Peyer's patch (tissue), 4 donors: ENCODE data around the gene PKMYT1. TPM values are rescaled to one million over a fixed set of nuclear protein-coding genes. Genes with fewer than 3 reads are reported as not detected.

Experiments used
- DNase-seq, 3 donors: peaks; one replicate each; pipeline ENCODE4 v3.0.0-alpha.2; 2017 to 2019
- H3K27ac ChIP-seq, 4 donors: fragments of 200-600 bp; sonication (generic); one replicate each; pipeline ENCODE4 v1.5.1; 2016 to 2019
- H3K27me3 ChIP-seq, 2 donors: fragments of 200-600 bp; sonication (generic); one replicate each; pipeline ENCODE4 v1.5.1; 2019
- H3K36me3 ChIP-seq, 3 donors: fragments of 200-600 bp; sonication (generic); one replicate each; pipeline ENCODE4 v1.5.1; 2016 to 2019
- H3K4me1 ChIP-seq, 4 donors: fragments of 200-600 bp; sonication (generic); one replicate each; pipeline ENCODE4 v1.5.1; 2016 to 2019
- H3K4me3 ChIP-seq, 4 donors: fragments of 200-600 bp; sonication (generic); 1 replicate in 3 of 4; 2 replicates in 1 of 4; pipeline ENCODE4 v1.5.1; 2016 to 2019; ENCODE audit warnings: mild to moderate bottlenecking in 1 of 4
- H3K9me3 ChIP-seq, 4 donors: fragments of 200-600 bp; sonication (generic); one replicate each; pipeline ENCODE4 v1.5.1; 2016 to 2019; ENCODE audit warnings: mild to moderate bottlenecking in 1 of 4
- CTCF ChIP-seq, 6 experiments: fragments of 450-650 bp in 4 of 6; fragments of 200-600 bp in 2 of 6; sonication (generic) in 1 of 6; IDR thresholded peaks; one replicate each; pipeline ENCODE4 v1.5.1; 2017 to 2019; ENCODE audit warnings: antibody characterized with exemption in 6 of 6, mild to moderate bottlenecking in 3 of 6, moderate library complexity in 1 of 6
- POLR2A ChIP-seq, 2 donors: fragments of 450-650 bp; IDR thresholded peaks; one replicate each; pipeline ENCODE4 v1.5.1; 2017; ENCODE audit warnings: antibody characterized with exemption in 2 of 2, mild to moderate bottlenecking in 2 of 2, moderate library complexity in 2 of 2
- total RNA-seq, 4 donors: library from RNA; depleted of rRNA; stranded (reverse); fragments of >200 nt; gene quantifications; one replicate each; pipeline ENCODE4 v1.1.0, GENCODE V29; 2016

PKMYT1 gene
- total RNA-seq, 4 donors from 2014 or later: 4.3 to 23.9 (median 6.0) TPM

DNA sequence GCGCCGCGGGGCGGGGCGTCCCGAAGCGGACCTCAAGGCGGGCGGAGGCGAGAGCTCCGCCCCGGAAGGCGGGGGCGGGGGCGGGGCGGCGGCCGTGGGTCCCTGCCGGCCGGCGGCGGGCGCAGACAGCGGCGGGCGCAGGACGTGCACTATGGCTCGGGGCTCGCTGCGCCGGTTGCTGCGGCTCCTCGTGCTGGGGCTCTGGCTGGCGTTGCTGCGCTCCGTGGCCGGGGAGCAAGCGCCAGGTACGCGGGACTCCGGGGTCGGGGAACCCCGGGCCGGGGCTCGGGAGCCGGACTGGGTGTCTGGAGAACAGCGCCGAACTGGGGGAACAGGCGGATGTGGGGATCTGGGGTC lies 40.0 kb upstream of the PKMYT1 start, which contains the start of gene TNFRSF12A:
Gene TNFRSF12A, plus strand, starts transcription at position 122 of the 357 bp plus-strand sequence. Its CDS starts 30 bp downstream, at position 152.
- Histone ChIP-seq H3K36me3 (no peaks in the 10 kb centered on the region), H3K9me3 (no peaks in the 10 kb centered on the region), H3K27me3 (no peaks in the 10 kb centered on the region), H3K4me1 (peaks cover 11 to 49% (median 27%) of the 10 kb centered on the region in 4 donors), H3K4me3 (peak within 1 kb of the TSS; percentile 59 to 79 (median 66)), H3K27ac (peak within 1 kb of the TSS; percentile 88 to 99 (median 96))
- TF ChIP-seq POLR2A (IDR thresholded peaks at IDR 0.05) (peak; percentile 85 to 86), CTCF (IDR thresholded peaks at IDR 0.05) (peak in 3 of 6 experiments; percentile 21 to 34 (median 32))
- DNase-seq: peak; percentile 70 to 91 (median 90)

DNA sequence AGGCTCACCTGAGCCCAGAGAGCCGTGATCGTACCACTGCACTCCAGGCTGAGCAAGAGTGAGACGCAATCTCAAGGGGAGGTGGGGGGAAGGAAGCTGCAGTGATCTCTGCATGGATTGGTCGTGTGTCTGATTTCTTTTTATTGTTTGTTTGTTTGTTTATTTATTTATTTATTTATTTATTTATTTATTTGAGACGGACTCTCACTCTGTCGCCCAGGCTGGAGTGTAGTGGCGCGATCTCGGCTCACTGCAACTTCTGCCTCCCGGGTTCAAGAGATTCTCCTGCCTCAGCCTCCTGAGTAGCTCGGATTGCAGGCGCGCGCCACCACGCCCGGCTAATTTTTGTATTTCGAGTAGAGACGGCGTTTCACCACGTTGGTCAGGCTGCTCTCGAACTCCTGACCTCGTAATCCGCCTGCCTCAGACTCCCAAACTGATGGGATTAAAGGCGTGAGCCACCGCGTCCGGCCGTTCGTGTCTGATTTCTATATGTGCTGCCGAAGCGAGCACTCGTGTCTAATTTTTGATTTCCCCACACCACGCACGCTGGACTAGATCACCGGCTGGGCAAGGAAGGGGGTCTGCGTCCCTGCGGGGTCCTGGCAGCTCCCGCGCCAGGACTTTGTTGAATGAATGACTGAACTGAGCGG lies 39.5 kb upstream of the PKMYT1 start:
- H3K36me3 ChIP-seq: no peaks in the 10 kb centered on the region
- DNase-seq: no peak
- no peak for TF ChIP-seq CTCF (IDR thresholded peaks at IDR 0.05)
- no peak for TF ChIP-seq POLR2A (IDR thresholded peaks at IDR 0.05)
- H3K27me3 ChIP-seq: no peaks in the 10 kb centered on the region
- peak overlapping the region; percentile 59 to 79 (median 66) for H3K4me3 ChIP-seq
- peak overlapping the region in 3 of 4 donors; percentile 88 to 99 (median 97) for H3K27ac ChIP-seq
- no peaks in the 10 kb centered on the region for H3K9me3 ChIP-seq
- peaks cover 11 to 45% (median 27%) of the 10 kb centered on the region in 4 donors for H3K4me1 ChIP-seq

DNA sequence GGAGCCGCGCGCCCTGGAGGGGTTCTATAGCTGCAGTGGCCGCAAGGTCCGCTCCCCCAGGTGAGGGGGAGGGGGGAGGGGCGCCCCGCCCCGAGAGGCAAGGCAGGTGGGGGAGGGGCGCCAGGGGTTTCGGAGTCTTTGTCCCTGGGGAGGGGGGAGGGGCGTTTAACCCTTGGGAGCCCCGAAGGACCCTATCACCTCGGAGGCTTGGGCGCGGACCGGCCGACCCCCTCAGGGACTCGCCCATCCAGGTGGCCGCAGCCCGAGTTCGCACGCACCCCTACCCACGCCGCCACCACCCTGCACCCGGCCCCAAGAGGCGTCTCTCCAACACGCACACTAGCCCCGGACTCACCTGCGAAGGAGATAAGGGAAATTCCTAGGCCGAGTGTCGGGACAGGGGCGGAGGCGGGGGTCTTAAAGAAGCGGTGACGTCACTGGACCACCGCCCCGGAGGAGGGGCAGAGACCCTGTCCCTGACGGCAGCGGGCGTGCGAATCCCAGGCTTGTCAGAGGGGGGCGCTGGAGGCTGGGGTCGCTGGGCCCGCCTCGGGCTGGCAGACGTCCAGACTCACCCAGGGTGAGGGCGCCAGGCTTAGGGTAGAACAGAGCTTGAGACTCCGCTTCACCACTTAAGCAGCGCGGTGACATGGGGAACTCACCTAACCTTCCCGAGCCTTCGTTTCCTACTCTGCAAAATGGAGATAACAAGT lies 37.7 kb upstream of the PKMYT1 start, which contains the start of gene CLDN6:
Gene CLDN6, minus strand, starts transcription at position 390 of the 713 bp plus-strand sequence. CDS start 2,162 bp downstream, outside the sequence.
- Histone ChIP-seq H3K4me1 (peaks cover 5 to 34% (median 23%) of the 10 kb centered on the region in 4 donors), H3K27ac (no peak within 1 kb of the TSS), H3K9me3 (no peaks in the 10 kb centered on the region), H3K27me3 (no peaks in the 10 kb centered on the region), H3K4me3 (no peak within 1 kb of the TSS), H3K36me3 (no peaks in the 10 kb centered on the region)
- no peak for DNase-seq
- TF ChIP-seq CTCF (IDR thresholded peaks at IDR 0.05): peak in 2 of 6 experiments; percentile 13 to 15
- no peak for TF ChIP-seq POLR2A (IDR thresholded peaks at IDR 0.05)

GRCh38 chr16:3017344-3017743 lies 37.1 kb upstream of the PKMYT1 start:
- no peak overlapping the region for H3K4me3 ChIP-seq
- no peaks in the 10 kb centered on the region for H3K9me3 ChIP-seq
- DNase-seq: no peak
- TF ChIP-seq POLR2A (IDR thresholded peaks at IDR 0.05) (no peak), CTCF (IDR thresholded peaks at IDR 0.05) (no peak)
- no peaks in the 10 kb centered on the region for H3K27me3 ChIP-seq
- no peaks in the 10 kb centered on the region for H3K36me3 ChIP-seq
- H3K4me1 ChIP-seq: peaks cover 0 to 28% (median 17%) of the 10 kb centered on the region in 4 donors
- no peak overlapping the region for H3K27ac ChIP-seq

GRCh38 chr16:3015865-3016521 lies 35.7 kb upstream of the PKMYT1 start:
- Histone ChIP-seq H3K27ac (no peak overlapping the region), H3K4me1 (peaks cover 0 to 15% (median 7%) of the 10 kb centered on the region in 4 donors), H3K27me3 (no peaks in the 10 kb centered on the region)

More at GRCh38 chr16:3015865-3016521, 35.7 kb upstream of the PKMYT1 start:
- H3K36me3 ChIP-seq: no peaks in the 10 kb centered on the region
- DNase-seq: no peak
- TF ChIP-seq CTCF (IDR thresholded peaks at IDR 0.05) (no peak), POLR2A (IDR thresholded peaks at IDR 0.05) (no peak)
- H3K9me3 ChIP-seq: no peaks in the 10 kb centered on the region
- H3K4me3 ChIP-seq: no peak overlapping the region
